Endothelial cell of umbilical vein (primary cell): ENCODE measurements around the gene NFIL3. TPM values are rescaled to one million over a fixed set of nuclear protein-coding genes. Genes with fewer than 3 reads are reported as not detected.

Experiments
- BruUV-seq: library from RNA; stranded (reverse); fragments of 400-500 nt; replicated peaks from 2 replicates; lab custom pipeline; 2021; lab: Mats Ljungman, UMichigan
- CTCF ChIA-PET: fragments of 300-600, 350-600 bp; sonication (Branson Sonifier 250); formaldehyde crosslinking; loops from one replicate; lab custom pipeline; 2021; ENCODE audit warnings: antibody characterized with exemption, inconsistent platforms; lab: Charles Lee
- POLR2A ChIA-PET: fragments of 300-600, 350-600 bp; sonication (Branson Sonifier 250); formaldehyde crosslinking; loops from one replicate; lab custom pipeline; 2021; ENCODE audit warnings: antibody characterized with exemption, inconsistent platforms; lab: Charles Lee
- DNase-seq: peaks from one replicate; pipeline ENCODE4 v3.0.0-alpha.2; 2011; ENCODE audit warnings: low read depth, low spot score
- FAIRE-seq: peaks from 2 replicates; lab custom pipeline; 2011; peaks lifted over from hg19 to GRCh38; lab: Jason Lieb, UNC
- H2AFZ ChIP-seq: 2 replicates; pipeline ENCODE4 v1.6.0; 2012; ENCODE audit warnings: low read depth, low read length, control low read depth, inconsistent platforms
- H3K27ac ChIP-seq: 2 replicates; pipeline ENCODE4 v1.5.1; 2011; ENCODE audit warnings: low read depth, mild to moderate bottlenecking, control low read depth, low read length, moderate library complexity; ENCODE audit not compliant: insufficient read depth
- H3K27me3 ChIP-seq, 2 experiments: 2 replicates each; pipeline versions ENCODE4 v1.6.0 to v1.6.1; 2011; ENCODE audit warnings: low read length in 2 of 2, mixed read lengths in 1 of 2; ENCODE audit not compliant: control insufficient read depth in 2 of 2, insufficient read depth in 2 of 2
- H3K36me3 ChIP-seq, 2 experiments: 2 replicates in 1 of 2; 3 replicates in 1 of 2; pipeline ENCODE4 v1.5.1; 2011; ENCODE audit warnings: low read length in 2 of 2, mild to moderate bottlenecking in 1 of 2, moderate library complexity in 1 of 2; ENCODE audit not compliant: control insufficient read depth in 2 of 2, insufficient read depth in 2 of 2; ENCODE audit errors: extremely low read depth in 1 of 2
- H3K4me1 ChIP-seq: 3 replicates; pipeline ENCODE4 v1.5.1; 2011; ENCODE audit warnings: mild to moderate bottlenecking, low read length; ENCODE audit not compliant: control insufficient read depth, insufficient read depth; ENCODE audit errors: extremely low read depth
- H3K4me2 ChIP-seq: 2 replicates; pipeline ENCODE4 v1.6.1; 2011; ENCODE audit warnings: low read length, control low read depth, mixed read lengths; ENCODE audit not compliant: insufficient read depth
- H3K4me3 ChIP-seq, 3 experiments: fragments of 200-600 bp in 1 of 3; sonication (generic), shearing (Covaris generic) in 1 of 3; replicated peaks in 1 of 3; 2 replicates each; pipeline ENCODE4 v1.5.1; 2011 to 2016; ENCODE audit warnings: control low read depth in 3 of 3, low read length in 3 of 3, mild to moderate bottlenecking in 2 of 3, inconsistent platforms in 1 of 3, low read depth in 1 of 3, moderate library complexity in 1 of 3; ENCODE audit not compliant: insufficient read depth in 1 of 3
- H3K79me2 ChIP-seq: 2 replicates; pipeline ENCODE4 v1.6.0; 2012; ENCODE audit warnings: low read length, inconsistent platforms; ENCODE audit not compliant: control insufficient read depth, insufficient read depth
- H3K9ac ChIP-seq: replicated peaks from 2 replicates; pipeline ENCODE3; 2011; ENCODE audit warnings: low read length, control low read depth; ENCODE audit not compliant: insufficient read depth; ENCODE audit errors: extremely low read depth
- H3K9me1 ChIP-seq: replicated peaks from 3 replicates; pipeline ENCODE4 v1.6.0; 2011; ENCODE audit warnings: mild to moderate bottlenecking, low read length; ENCODE audit not compliant: control insufficient read depth, insufficient read depth; ENCODE audit errors: extremely low read depth
- H3K9me3 ChIP-seq: replicated peaks from 2 replicates; pipeline ENCODE4 v1.5.1; 2012; ENCODE audit warnings: low read length, inconsistent platforms; ENCODE audit not compliant: control insufficient read depth, insufficient read depth
- H4K20me1 ChIP-seq: replicated peaks from 2 replicates; pipeline ENCODE3; 2011; ENCODE audit warnings: mild to moderate bottlenecking, low read length; ENCODE audit not compliant: control insufficient read depth, insufficient read depth; ENCODE audit errors: extremely low read depth
- EZH2 ChIP-seq: IDR thresholded peaks from 2 replicates; pipeline ENCODE4 v1.6.1; 2012; ENCODE audit warnings: borderline replicate concordance, low read depth, mild to moderate bottlenecking, moderate library complexity, low read length, inconsistent platforms; ENCODE audit not compliant: severe bottlenecking
- FOS ChIP-seq: IDR thresholded peaks from 2 replicates; pipeline ENCODE4 v1.6.1; 2011; ENCODE audit warnings: mild to moderate bottlenecking, low read length, moderate library complexity, borderline replicate concordance; ENCODE audit not compliant: insufficient read depth
- GATA2 ChIP-seq: IDR thresholded peaks from 2 replicates; pipeline ENCODE4 v1.7.0; 2011; ENCODE audit warnings: low read depth, mild to moderate bottlenecking, moderate library complexity, mixed read lengths, low read length; ENCODE audit not compliant: insufficient read length, insufficient read depth
- JUN ChIP-seq: IDR thresholded peaks from 2 replicates; pipeline ENCODE4 v1.6.1; 2011; ENCODE audit warnings: borderline replicate concordance, low read depth; ENCODE audit not compliant: insufficient read length, insufficient read depth
- MYC ChIP-seq: IDR thresholded peaks from one replicate; pipeline ENCODE4 v1.6.1; 2011; ENCODE audit warnings: mild to moderate bottlenecking, low read depth, low read length
- POLR2A ChIP-seq: IDR thresholded peaks from 2 replicates; pipeline ENCODE4 v1.6.1; 2012; ENCODE audit warnings: low read depth, mild to moderate bottlenecking, control low read depth, low read length
- POLR2AphosphoS5 ChIP-seq: IDR thresholded peaks from 2 replicates; pipeline ENCODE4 v1.6.1; 2012; ENCODE audit warnings: low read depth, mild to moderate bottlenecking, control low read depth, low read length, moderate library complexity; ENCODE audit not compliant: insufficient read depth
- dilution Hi-C: fragments of 300-500 bp; cut with MboI; formaldehyde crosslinking; loops from one replicate; pipeline ENCODE4 v1.15.0; 2019; ENCODE audit warnings: low sequenced_read_pairs; ENCODE audit not compliant: extremely low pct_ligation_motif_present
- intact Hi-C: fragments of 100-400 bp; cut with micrococcal nuclease; formaldehyde crosslinking; loops from one replicate; pipeline ENCODE4 v1.10.0; 2022
- polyA plus RNA-seq, 4 experiments: library from polyadenylated mRNA; depleted of rRNA in 3 of 4; stranded (reverse) in 3 of 4; unstranded in 1 of 4; fragments of >200 nt; gene quantifications; 2 replicates each; pipeline versions ENCODE4 v1.2.1 to v1.2.3, GENCODE V29; 2011 to 2012; ENCODE audit warnings: missing spikeins in 1 of 4
- total RNA-seq: library from RNA; stranded (reverse); gene quantifications from 2 replicates; pipeline ENCODE4 v1.2.3, GENCODE V29; 2021
- TF ChIP-seq, protein P1 (sequence below): IDR thresholded peaks from 2 replicates; pipeline ENCODE4 v1.6.1; 2011; ENCODE audit not compliant: insufficient read depth, insufficient read length
- TF ChIP-seq, protein P2 (sequence below), 2 donors: IDR thresholded peaks; 1 replicate in 1 of 2; 2 replicates in 1 of 2; pipeline ENCODE4 v1.5.1; 2011; ENCODE audit warnings: low read length in 2 of 2, mild to moderate bottlenecking in 2 of 2, moderate library complexity in 2 of 2, control low read depth in 1 of 2, inconsistent platforms in 1 of 2, low read depth in 1 of 2; ENCODE audit not compliant: insufficient read depth in 1 of 2; ENCODE audit errors: extremely low read depth in 1 of 2

Gene NFIL3
- total and polyA plus RNA-seq, 2 donors (not counting 3 experiments of a cell fraction or from before 2014, with no cell fraction given) = 2.9 to 10.5 TPM

DNA sequence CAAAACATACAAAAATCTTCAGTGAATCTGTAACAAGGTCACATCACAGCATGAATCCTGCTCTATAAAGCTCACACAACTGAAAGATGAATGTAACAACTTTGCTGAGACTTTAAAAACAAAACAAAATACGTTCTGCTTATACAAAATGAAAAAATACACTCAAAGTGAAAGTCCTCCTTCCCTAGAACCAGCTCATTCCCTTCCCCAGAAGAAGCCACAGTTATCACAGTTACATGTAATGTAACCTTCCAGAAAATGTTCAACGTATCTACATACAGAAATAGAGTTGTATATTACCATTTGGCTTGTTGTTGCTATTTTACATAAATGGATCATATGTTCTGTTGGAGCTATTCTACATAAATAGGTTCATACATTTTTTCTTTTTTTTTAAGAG is 64.5 kb downstream of the NFIL3 start:
- Histone ChIP-seq H3K9ac (no peak overlapping the region), H2AFZ (no peak overlapping the region), H3K9me3 (no peaks in the 10 kb centered on the region), H3K4me2 (no peak overlapping the region), H4K20me1 (no peaks in the 10 kb centered on the region), H3K79me2 (peaks cover 10% of the 10 kb centered on the region), H3K27ac (no peak overlapping the region), H3K4me3 (no peak overlapping the region), H3K27me3 (no peaks in the 10 kb centered on the region), H3K9me1 (no peaks in the 10 kb centered on the region), H3K36me3 (no peaks in the 10 kb centered on the region), H3K4me1 (peaks cover 15% of the 10 kb centered on the region)
- CTCF ChIA-PET = interaction anchor here (0.9 to 1.1 kb wide), 2 partner anchors 16 to 72 kb away, joined by 3 to 4 read pairs; no protein-coding TSS in a partner anchor
- FAIRE-seq = no peak
- intact Hi-C loops = no loop called here
- dilution Hi-C loops = no loop called here
- BruUV-seq = no TSS peak
- no peak for DNase-seq
- no peak for TF ChIP-seq EZH2
- TF ChIP-seq GATA2 = no peak
- TF ChIP-seq MYC = no peak
- TF ChIP-seq POLR2A = no peak
- TF ChIP-seq POLR2AphosphoS5 = no peak
- no peak for TF ChIP-seq JUN
- TF ChIP-seq FOS = no peak
- TF ChIP-seq, protein P1, sequence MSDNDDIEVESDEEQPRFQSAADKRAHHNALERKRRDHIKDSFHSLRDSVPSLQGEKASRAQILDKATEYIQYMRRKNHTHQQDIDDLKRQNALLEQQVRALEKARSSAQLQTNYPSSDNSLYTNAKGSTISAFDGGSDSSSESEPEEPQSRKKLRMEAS = no peak
- TF ChIP-seq, protein P2, sequence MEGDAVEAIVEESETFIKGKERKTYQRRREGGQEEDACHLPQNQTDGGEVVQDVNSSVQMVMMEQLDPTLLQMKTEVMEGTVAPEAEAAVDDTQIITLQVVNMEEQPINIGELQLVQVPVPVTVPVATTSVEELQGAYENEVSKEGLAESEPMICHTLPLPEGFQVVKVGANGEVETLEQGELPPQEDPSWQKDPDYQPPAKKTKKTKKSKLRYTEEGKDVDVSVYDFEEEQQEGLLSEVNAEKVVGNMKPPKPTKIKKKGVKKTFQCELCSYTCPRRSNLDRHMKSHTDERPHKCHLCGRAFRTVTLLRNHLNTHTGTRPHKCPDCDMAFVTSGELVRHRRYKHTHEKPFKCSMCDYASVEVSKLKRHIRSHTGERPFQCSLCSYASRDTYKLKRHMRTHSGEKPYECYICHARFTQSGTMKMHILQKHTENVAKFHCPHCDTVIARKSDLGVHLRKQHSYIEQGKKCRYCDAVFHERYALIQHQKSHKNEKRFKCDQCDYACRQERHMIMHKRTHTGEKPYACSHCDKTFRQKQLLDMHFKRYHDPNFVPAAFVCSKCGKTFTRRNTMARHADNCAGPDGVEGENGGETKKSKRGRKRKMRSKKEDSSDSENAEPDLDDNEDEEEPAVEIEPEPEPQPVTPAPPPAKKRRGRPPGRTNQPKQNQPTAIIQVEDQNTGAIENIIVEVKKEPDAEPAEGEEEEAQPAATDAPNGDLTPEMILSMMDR (IDR thresholded peaks at IDR 0.05; ENCODE audit: extremely low read depth in 1 of 2, insufficient read depth in 1 of 2, low read depth in 1 of 2, low read length in 2 of 2) = no peak
- POLR2A ChIA-PET = no interaction called here

Other genes with a start within 250 kb of the NFIL3 start
- 9.2 and 10.7 TPM in 2 replicates for gene AUH, start 61.9 kb downstream of the NFIL3 start, total RNA-seq
- 1.4 and 2.3 TPM in 2 replicates for gene AUH, start 61.9 kb downstream of the NFIL3 start, polyA plus RNA-seq